ENCODE results near the gene NUDT8.

- no peak for TF ChIP-seq CTCF (IDR thresholded peaks at IDR 0.05)
- no peak for TF ChIP-seq POLR2A (IDR thresholded peaks at IDR 0.05)
- TF ChIP-seq EP300 (IDR thresholded peaks at IDR 0.05) = no peak
- no peak for TF ChIP-seq POLR2AphosphoS5 (IDR thresholded peaks at IDR 0.05)
These were observed 20.1 kb upstream of the NUDT8 start for GRCh38 chr11:67649634-67650510.
